ENCODE data around the gene MOG. TPM values are rescaled to one million over a fixed set of nuclear protein-coding genes. Genes with fewer than 3 reads are reported as not detected.

The MOG gene
- total RNA-seq, 6 experiments from 2014 or later, result not detected

- peaks cover 67% of the 10 kb centered on the region for H3K4me1 Mint-ChIP-seq (ENCODE audit: low read depth)
- H3K27ac Mint-ChIP-seq, result peak overlapping the region; percentile 93
- H3K9me3 Mint-ChIP-seq, result no peaks in the 10 kb centered on the region
- peak; percentile 64 for DNase-seq
- peak overlapping the region; percentile 93 for H3K4me3 Mint-ChIP-seq
- H3K27me3 Mint-ChIP-seq (ENCODE audit: insufficient read depth), result peaks cover 3% of the 10 kb centered on the region
- H3K36me3 Mint-ChIP-seq (ENCODE audit: low read depth), result peaks cover 9% of the 10 kb centered on the region
- TF ChIP-seq, protein P1, sequence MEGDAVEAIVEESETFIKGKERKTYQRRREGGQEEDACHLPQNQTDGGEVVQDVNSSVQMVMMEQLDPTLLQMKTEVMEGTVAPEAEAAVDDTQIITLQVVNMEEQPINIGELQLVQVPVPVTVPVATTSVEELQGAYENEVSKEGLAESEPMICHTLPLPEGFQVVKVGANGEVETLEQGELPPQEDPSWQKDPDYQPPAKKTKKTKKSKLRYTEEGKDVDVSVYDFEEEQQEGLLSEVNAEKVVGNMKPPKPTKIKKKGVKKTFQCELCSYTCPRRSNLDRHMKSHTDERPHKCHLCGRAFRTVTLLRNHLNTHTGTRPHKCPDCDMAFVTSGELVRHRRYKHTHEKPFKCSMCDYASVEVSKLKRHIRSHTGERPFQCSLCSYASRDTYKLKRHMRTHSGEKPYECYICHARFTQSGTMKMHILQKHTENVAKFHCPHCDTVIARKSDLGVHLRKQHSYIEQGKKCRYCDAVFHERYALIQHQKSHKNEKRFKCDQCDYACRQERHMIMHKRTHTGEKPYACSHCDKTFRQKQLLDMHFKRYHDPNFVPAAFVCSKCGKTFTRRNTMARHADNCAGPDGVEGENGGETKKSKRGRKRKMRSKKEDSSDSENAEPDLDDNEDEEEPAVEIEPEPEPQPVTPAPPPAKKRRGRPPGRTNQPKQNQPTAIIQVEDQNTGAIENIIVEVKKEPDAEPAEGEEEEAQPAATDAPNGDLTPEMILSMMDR (IDR thresholded peaks at IDR 0.05), result no peak
These were observed 29.0 kb upstream of the MOG start for GRCh38 chr6:29627755-29628418.

GRCh38 chr6:29628419-29629281 is 28.2 kb upstream of the MOG start:
- H3K9me3 Mint-ChIP-seq, result no peaks in the 10 kb centered on the region
- TF ChIP-seq, protein P1 (IDR thresholded peaks at IDR 0.05), result peak; percentile 78
- peak overlapping the region; percentile 93 for H3K4me3 Mint-ChIP-seq
- H3K27ac Mint-ChIP-seq, result peak overlapping the region; percentile 93
- H3K27me3 Mint-ChIP-seq (ENCODE audit: insufficient read depth), result peaks cover 3% of the 10 kb centered on the region
- peak; percentile 75 for DNase-seq
- peaks cover 7% of the 10 kb centered on the region for H3K36me3 Mint-ChIP-seq (ENCODE audit: low read depth)
- peaks cover 71% of the 10 kb centered on the region for H3K4me1 Mint-ChIP-seq (ENCODE audit: low read depth)

DNA sequence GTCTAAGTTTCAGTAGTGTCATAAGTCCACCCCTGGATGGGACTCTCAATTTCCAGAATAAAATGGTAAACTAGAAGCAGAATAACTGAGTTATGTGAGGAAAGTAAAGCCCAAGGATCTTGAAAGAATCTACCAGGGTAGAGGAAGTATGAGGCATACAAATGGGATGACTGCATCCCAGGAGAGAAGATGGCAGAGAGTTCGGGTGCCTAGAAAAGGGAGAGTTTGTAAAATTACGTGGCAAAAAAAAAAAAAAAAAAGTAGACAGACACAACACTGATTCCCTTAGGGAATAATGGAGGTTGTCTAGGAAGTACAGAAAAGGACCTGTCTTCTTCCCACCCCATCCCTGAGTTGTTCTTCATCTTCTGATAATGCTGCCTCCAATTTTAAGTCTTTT is 27.3 kb upstream of the MOG start:
- H3K36me3 Mint-ChIP-seq (ENCODE audit: low read depth), result no peaks in the 10 kb centered on the region; the same call in 1 of the 2 replicates
- H3K27me3 Mint-ChIP-seq (ENCODE audit: insufficient read depth), result peaks cover 3% of the 10 kb centered on the region
- peak overlapping the region; percentile 93; the same call in 1 of the 2 replicates for H3K4me3 Mint-ChIP-seq
- no peak for DNase-seq
- peak overlapping the region; percentile 93; the same call in 1 of the 2 replicates for H3K27ac Mint-ChIP-seq
- no peaks in the 10 kb centered on the region for H3K9me3 Mint-ChIP-seq
- peaks cover 74% of the 10 kb centered on the region for H3K4me1 Mint-ChIP-seq (ENCODE audit: low read depth)
- TF ChIP-seq, protein P1 (IDR thresholded peaks at IDR 0.05), result no peak

DNA sequence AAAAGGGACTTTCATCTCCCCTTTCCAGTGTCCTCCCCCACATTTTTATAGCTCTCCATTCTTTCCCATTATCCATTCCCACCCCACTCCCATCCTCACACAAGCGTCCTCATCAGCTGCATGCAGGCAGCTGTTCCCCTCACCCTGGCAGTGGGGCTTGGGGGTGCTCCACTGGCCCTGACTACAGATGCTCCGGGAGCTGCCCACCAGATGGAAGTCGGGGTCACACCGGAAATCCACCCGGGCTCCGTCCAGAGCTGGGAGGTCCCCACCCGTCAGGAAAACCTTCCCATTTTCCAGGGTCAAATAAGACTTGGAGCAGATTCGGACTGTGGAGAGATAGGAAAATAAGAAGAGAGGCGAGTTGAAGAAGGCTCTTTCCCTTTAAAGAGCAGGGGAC is 26.6 kb upstream of the MOG start:
- Mint-ChIP-seq H3K27me3 (ENCODE audit: insufficient read depth) (peaks cover 3% of the 10 kb centered on the region), H3K4me1 (ENCODE audit: low read depth) (peaks cover 69% of the 10 kb centered on the region), H3K4me3 (0 out of 2 replicates have a peak overlapping the region, but pooled peaks have one; percentile 34), H3K9me3 (no peaks in the 10 kb centered on the region), H3K36me3 (ENCODE audit: low read depth) (no peaks in the 10 kb centered on the region; the same call in 1 of the 2 replicates), H3K27ac (no peak overlapping the region)
- TF ChIP-seq, protein P1 (IDR thresholded peaks at IDR 0.05), result no peak
- no peak for DNase-seq

DNA sequence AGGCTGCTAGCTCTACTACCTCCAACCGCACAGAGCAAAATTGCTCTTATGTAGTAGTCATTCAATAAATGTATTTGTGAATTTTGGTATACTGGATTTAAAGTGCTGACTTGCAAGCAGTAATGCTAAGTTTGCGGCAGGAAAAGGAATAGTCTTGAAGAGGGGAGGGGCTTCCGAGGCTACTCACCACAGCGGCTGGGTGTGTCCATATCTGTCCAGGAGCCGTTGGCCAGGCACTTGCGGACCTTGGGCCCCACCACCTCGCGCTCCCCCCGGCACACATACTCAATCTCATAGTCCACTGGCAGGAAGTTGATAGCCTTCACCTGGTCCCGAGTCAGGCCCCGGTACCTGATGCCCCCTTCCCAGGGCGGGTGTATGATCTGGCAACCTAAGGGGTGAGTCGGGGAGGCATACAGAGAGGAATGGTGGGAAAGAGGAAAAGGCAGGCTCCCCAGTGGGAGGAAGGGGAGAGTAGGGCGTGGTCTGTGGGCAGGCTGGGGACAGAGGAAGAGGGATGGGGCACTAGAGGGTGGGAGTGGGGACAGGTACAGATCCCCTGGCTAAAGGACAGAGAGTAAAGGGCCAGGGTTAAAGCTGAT is 25.6 kb upstream of the MOG start:
- Mint-ChIP-seq H3K9me3 (no peaks in the 10 kb centered on the region), H3K4me1 (ENCODE audit: low read depth) (peaks cover 59% of the 10 kb centered on the region)

More for the DNA sequence above, 25.6 kb upstream of the MOG start:
- Mint-ChIP-seq H3K36me3 (ENCODE audit: low read depth) (no peaks in the 10 kb centered on the region; the same call in 1 of the 2 replicates), H3K4me3 (peak overlapping the region; percentile 93), H3K27ac (no peak overlapping the region), H3K27me3 (ENCODE audit: insufficient read depth) (peaks cover 3% of the 10 kb centered on the region)
- DNase-seq, result no peak
- TF ChIP-seq, protein P1 (IDR thresholded peaks at IDR 0.05), result no peak

Measured in HFFc6 (cell line).